Measurements from ENCODE around the gene XRRA1.

DNA sequence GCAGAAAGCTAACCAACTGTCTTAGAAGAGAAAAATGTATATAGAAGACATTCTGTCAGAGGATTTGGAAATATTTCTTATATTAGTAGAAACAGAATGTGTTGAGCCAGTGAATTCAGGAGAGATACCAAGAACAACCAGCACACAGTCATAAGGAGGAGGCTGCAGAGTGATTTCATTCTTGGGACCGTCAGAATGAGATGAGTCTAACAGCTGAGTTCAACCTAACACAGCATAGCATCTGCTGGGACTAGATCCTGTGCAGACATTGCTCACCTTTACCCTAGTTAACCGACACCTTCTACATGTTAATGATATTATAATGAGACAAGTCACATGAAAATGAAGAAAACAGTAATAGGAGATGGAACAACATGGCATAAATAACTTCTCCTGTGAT lies 85.5 kb downstream of the XRRA1 start:
- no peak for TF ChIP-seq ZFP30 (CRISPR knock-in tag; IDR thresholded peaks at IDR 0.05)
- no peak for TF ChIP-seq ARNTL (CRISPR knock-in tag; IDR thresholded peaks at IDR 0.05; ENCODE audit: borderline replicate concordance, low read depth)
- TF ChIP-seq OSR1 (CRISPR knock-in tag; IDR thresholded peaks at IDR 0.05), result no peak
- TF ChIP-seq, protein P1, sequence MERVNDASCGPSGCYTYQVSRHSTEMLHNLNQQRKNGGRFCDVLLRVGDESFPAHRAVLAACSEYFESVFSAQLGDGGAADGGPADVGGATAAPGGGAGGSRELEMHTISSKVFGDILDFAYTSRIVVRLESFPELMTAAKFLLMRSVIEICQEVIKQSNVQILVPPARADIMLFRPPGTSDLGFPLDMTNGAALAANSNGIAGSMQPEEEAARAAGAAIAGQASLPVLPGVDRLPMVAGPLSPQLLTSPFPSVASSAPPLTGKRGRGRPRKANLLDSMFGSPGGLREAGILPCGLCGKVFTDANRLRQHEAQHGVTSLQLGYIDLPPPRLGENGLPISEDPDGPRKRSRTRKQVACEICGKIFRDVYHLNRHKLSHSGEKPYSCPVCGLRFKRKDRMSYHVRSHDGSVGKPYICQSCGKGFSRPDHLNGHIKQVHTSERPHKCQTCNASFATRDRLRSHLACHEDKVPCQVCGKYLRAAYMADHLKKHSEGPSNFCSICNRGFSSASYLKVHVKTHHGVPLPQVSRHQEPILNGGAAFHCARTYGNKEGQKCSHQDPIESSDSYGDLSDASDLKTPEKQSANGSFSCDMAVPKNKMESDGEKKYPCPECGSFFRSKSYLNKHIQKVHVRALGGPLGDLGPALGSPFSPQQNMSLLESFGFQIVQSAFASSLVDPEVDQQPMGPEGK (CRISPR knock-in tag; IDR thresholded peaks at IDR 0.05; ENCODE audit: borderline replicate concordance), result no peak
- TF ChIP-seq GLIS3 (CRISPR knock-in tag; IDR thresholded peaks at IDR 0.05), result no peak
- TF ChIP-seq ISL1 (CRISPR knock-in tag; IDR thresholded peaks at IDR 0.05), result no peak
- TF ChIP-seq, protein P2, sequence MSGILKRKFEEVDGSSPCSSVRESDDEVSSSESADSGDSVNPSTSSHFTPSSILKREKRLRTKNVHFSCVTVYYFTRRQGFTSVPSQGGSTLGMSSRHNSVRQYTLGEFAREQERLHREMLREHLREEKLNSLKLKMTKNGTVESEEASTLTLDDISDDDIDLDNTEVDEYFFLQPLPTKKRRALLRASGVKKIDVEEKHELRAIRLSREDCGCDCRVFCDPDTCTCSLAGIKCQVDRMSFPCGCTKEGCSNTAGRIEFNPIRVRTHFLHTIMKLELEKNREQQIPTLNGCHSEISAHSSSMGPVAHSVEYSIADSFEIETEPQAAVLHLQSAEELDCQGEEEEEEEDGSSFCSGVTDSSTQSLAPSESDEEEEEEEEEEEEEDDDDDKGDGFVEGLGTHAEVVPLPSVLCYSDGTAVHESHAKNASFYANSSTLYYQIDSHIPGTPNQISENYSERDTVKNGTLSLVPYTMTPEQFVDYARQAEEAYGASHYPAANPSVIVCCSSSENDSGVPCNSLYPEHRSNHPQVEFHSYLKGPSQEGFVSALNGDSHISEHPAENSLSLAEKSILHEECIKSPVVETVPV (CRISPR knock-in tag; IDR thresholded peaks at IDR 0.05), result no peak
- no peak for TF ChIP-seq TOX (CRISPR knock-in tag; IDR thresholded peaks at IDR 0.05; ENCODE audit: borderline replicate concordance)
- no peak for TF ChIP-seq ESRRG (CRISPR knock-in tag; IDR thresholded peaks at IDR 0.05)
- no peak for TF ChIP-seq RARB (CRISPR knock-in tag; IDR thresholded peaks at IDR 0.05)

Measured in SK-N-SH treated with all-trans-retinoic acid at 6 μM for 48 hours (cell line).